OCI-LY7 (cell line): Measurements from ENCODE around the gene SPART. TPM values are rescaled to one million over a fixed set of nuclear protein-coding genes. Genes with fewer than 3 reads are reported as not detected.

Experiments used
- BruUV-seq: library from RNA; stranded (reverse); fragments of 400-500 nt; replicated peaks from 2 replicates; lab custom pipeline; 2021; lab: Mats Ljungman, UMichigan
- CTCF ChIA-PET: fragments of 300-600 bp; sonication (Branson Sonifier 250); formaldehyde crosslinking; loops from one replicate; lab custom pipeline; 2022; ENCODE audit warnings: antibody characterized with exemption; ENCODE audit not compliant: unreplicated experiment; lab: Charles Lee
- POLR2A ChIA-PET: fragments of 300-600 bp; sonication (Branson Sonifier 250); formaldehyde crosslinking; loops from one replicate; lab custom pipeline; 2022; ENCODE audit warnings: antibody characterized with exemption; lab: Charles Lee
- DNase-seq: peaks from one replicate; pipeline ENCODE4 v3.0.0-alpha.2; 2015; ENCODE audit warnings: low spot score
- H2AFZ ChIP-seq: fragments of 200-600 bp; sonication (generic), shearing (Covaris generic); 2 replicates; pipeline ENCODE4 v1.6.1; 2014; ENCODE audit warnings: mild to moderate bottlenecking, antibody characterized with exemption, low read length, moderate library complexity
- H3K27ac ChIP-seq: fragments of 200-600 bp; sonication (generic); 2 replicates; pipeline ENCODE4 v1.5.1; 2014; ENCODE audit warnings: mixed run types, low read depth, mild to moderate bottlenecking, moderate library complexity, low read length, inconsistent platforms; ENCODE audit not compliant: poor library complexity, severe bottlenecking
- H3K36me3 ChIP-seq: fragments of 200-600 bp; sonication (generic); 2 replicates; pipeline ENCODE4 v1.6.1; 2014; ENCODE audit warnings: mild to moderate bottlenecking, antibody characterized with exemption, low read length, moderate library complexity, mixed read lengths; ENCODE audit not compliant: insufficient read depth
- H3K4me1 ChIP-seq: fragments of 200-600 bp; sonication (generic); 2 replicates; pipeline ENCODE4 v1.5.1; 2014; ENCODE audit warnings: mild to moderate bottlenecking, low read length; ENCODE audit not compliant: insufficient read depth, poor library complexity, severe bottlenecking
- H3K4me2 ChIP-seq: fragments of 200-600 bp; sonication (generic); 2 replicates; pipeline ENCODE4 v1.6.1; 2014; ENCODE audit warnings: mild to moderate bottlenecking, low read length
- H3K4me3 ChIP-seq: fragments of 200-600 bp; sonication (generic); 2 replicates; pipeline ENCODE4 v1.5.1; 2014; ENCODE audit warnings: mild to moderate bottlenecking, low read depth, low read length; ENCODE audit not compliant: poor library complexity, severe bottlenecking
- H3K79me2 ChIP-seq: fragments of 200-600 bp; sonication (generic); 2 replicates; pipeline ENCODE4 v1.6.1; 2016; ENCODE audit warnings: low read depth, mild to moderate bottlenecking, low read length, moderate library complexity, mixed read lengths; ENCODE audit not compliant: insufficient read depth
- H3K9me2 ChIP-seq: fragments of 200-600 bp; sonication (generic); 2 replicates; pipeline ENCODE4 v1.6.1; 2016; ENCODE audit warnings: mild to moderate bottlenecking, low read length, mixed read lengths; ENCODE audit not compliant: insufficient read depth
- H3K9me3 ChIP-seq: fragments of 200-600 bp; sonication (generic); 2 replicates; pipeline ENCODE4 v1.6.1; 2014; ENCODE audit warnings: mild to moderate bottlenecking, mixed run types, low read length, mixed read lengths
- H4K20me1 ChIP-seq: fragments of 200-600 bp; sonication (generic); 2 replicates; pipeline ENCODE4 v1.6.1; 2014; ENCODE audit warnings: mild to moderate bottlenecking, antibody characterized with exemption, low read length, moderate library complexity, mixed read lengths; ENCODE audit not compliant: insufficient read depth
- CTCF ChIP-seq: fragments of 200-600 bp; sonication (generic); conservative IDR thresholded peaks from 2 replicates; pipeline ENCODE4 v1.5.1; 2014; ENCODE audit warnings: mild to moderate bottlenecking, antibody characterized with exemption, low read length, moderate library complexity, mixed read lengths
- EZH2phosphoT487 ChIP-seq: fragments of 200-600 bp; sonication (generic); IDR thresholded peaks from 2 replicates; pipeline ENCODE4 v1.6.1; 2018; ENCODE audit warnings: low read depth, borderline replicate concordance, mild to moderate bottlenecking, mixed run types, antibody characterized with exemption, low read length, moderate library complexity, mixed read lengths
- intact Hi-C: fragments of 100-400 bp; cut with micrococcal nuclease; formaldehyde crosslinking; loops from one replicate; pipeline ENCODE4 v1.10.0; 2022; ENCODE audit not compliant: unreplicated experiment
- total RNA-seq, 2 experiments: library from RNA; depleted of rRNA in 1 of 2; stranded (reverse); fragments of >200 nt in 1 of 2; shearing (Covaris generic) in 1 of 2; gene quantifications; 2 replicates each; pipeline ENCODE4 v1.2.3, GENCODE V29; 2014 to 2022

SPART gene
- total RNA-seq, 2 experiments from 2014 or later: not detected

- Histone ChIP-seq H3K36me3 (no peaks in the 10 kb centered on the region), H3K79me2 (no peaks in the 10 kb centered on the region), H3K4me2 (no peak overlapping the region), H3K4me3 (no peak overlapping the region), H4K20me1 (no peaks in the 10 kb centered on the region), H2AFZ (no peak overlapping the region), H3K27ac (no peak overlapping the region), H3K9me3 (no peaks in the 10 kb centered on the region), H3K4me1 (no peaks in the 10 kb centered on the region), H3K9me2 (no peaks in the 10 kb centered on the region)
- DNase-seq: no peak
- intact Hi-C loops: no loop called here
- BruUV-seq: no TSS peak
- ChIA-PET POLR2A (no interaction called here), CTCF (interaction anchor here (0.6 to 1.2 kb wide), 2 partner anchors 10 to 554 kb away, joined by 3 read pairs; no protein-coding TSS in a partner anchor)
- TF ChIP-seq EZH2phosphoT487 (no peak), CTCF (no peak)
Measured at GRCh38 chr13:36369268-36370107, 23.3 kb upstream of the SPART start.

DNA sequence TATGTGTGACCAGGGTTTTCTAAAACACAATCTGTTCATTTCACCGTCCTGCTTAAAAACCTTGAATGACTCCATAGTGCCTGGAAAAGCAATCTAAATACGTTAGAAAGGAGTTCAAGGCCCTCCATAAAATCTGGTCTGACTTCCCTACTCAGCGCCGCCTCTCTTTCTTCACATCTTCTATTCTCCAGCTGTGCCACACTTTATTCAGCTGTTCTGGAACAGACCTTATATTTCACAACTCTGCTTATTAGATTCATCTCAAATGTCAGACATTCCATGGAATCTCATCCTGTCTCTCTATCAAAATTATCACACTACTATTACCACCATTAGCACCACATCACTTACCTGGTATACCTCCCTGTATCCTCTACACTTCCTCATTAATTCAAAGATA, 19.8 kb upstream of the SPART start:
- BruUV-seq: no TSS peak
- Histone ChIP-seq H3K4me3 (no peak overlapping the region), H3K4me1 (no peaks in the 10 kb centered on the region), H3K9me2 (no peaks in the 10 kb centered on the region), H3K27ac (no peak overlapping the region), H2AFZ (no peak overlapping the region), H3K79me2 (no peaks in the 10 kb centered on the region), H4K20me1 (no peaks in the 10 kb centered on the region), H3K9me3 (no peaks in the 10 kb centered on the region), H3K36me3 (no peaks in the 10 kb centered on the region), H3K4me2 (no peak overlapping the region)
- intact Hi-C loops: no loop called here
- no peak for TF ChIP-seq CTCF
- DNase-seq: no peak
- CTCF ChIA-PET: no interaction called here
- POLR2A ChIA-PET: no interaction called here

- no TSS peak for BruUV-seq
- H3K79me2 ChIP-seq: no peaks in the 10 kb centered on the region
- no peak for TF ChIP-seq CTCF
- no peak for TF ChIP-seq EZH2phosphoT487
- ChIA-PET CTCF (no interaction called here), POLR2A (no interaction called here)
- no peaks in the 10 kb centered on the region for H4K20me1 ChIP-seq
- H3K27ac ChIP-seq: no peak overlapping the region
- no peak overlapping the region for H3K4me2 ChIP-seq
- no peaks in the 10 kb centered on the region for H3K36me3 ChIP-seq
- H3K4me1 ChIP-seq: no peaks in the 10 kb centered on the region
- no peaks in the 10 kb centered on the region for H3K9me3 ChIP-seq
- intact Hi-C loops: no loop called here
- no peak overlapping the region for H2AFZ ChIP-seq
- H3K4me3 ChIP-seq: no peak overlapping the region
- H3K9me2 ChIP-seq: no peaks in the 10 kb centered on the region
- DNase-seq: no peak
Measured at GRCh38 chr13:36363366-36363863, 17.2 kb upstream of the SPART start.
